ENCODE results near the gene RABL6.

DNA sequence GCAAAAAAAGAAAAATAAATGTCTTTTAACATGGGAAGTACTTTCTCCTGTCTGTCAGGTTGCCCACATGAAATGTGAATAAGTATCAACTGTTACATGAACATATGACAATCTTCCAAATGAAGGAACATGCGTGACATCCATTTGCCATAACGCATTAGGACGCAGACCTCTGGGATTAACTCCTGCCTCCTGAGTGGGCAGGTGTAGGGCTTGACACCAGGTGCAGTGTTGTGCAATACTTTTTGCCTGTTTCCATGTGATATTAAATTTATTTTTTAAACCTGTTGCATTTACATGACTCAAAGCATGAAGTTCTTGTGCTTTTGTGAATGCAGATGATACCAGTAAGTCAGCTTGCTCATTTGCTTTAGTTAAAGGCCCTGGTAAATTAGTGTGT is 25.3 kb upstream of the RABL6 start:
- no peak for TF ChIP-seq EZH2 (IDR thresholded peaks at IDR 0.05)
- TF ChIP-seq, protein P1, sequence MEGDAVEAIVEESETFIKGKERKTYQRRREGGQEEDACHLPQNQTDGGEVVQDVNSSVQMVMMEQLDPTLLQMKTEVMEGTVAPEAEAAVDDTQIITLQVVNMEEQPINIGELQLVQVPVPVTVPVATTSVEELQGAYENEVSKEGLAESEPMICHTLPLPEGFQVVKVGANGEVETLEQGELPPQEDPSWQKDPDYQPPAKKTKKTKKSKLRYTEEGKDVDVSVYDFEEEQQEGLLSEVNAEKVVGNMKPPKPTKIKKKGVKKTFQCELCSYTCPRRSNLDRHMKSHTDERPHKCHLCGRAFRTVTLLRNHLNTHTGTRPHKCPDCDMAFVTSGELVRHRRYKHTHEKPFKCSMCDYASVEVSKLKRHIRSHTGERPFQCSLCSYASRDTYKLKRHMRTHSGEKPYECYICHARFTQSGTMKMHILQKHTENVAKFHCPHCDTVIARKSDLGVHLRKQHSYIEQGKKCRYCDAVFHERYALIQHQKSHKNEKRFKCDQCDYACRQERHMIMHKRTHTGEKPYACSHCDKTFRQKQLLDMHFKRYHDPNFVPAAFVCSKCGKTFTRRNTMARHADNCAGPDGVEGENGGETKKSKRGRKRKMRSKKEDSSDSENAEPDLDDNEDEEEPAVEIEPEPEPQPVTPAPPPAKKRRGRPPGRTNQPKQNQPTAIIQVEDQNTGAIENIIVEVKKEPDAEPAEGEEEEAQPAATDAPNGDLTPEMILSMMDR (IDR thresholded peaks at IDR 0.05) = no peak

All from neural progenitor cell (in vitro differentiated cells).